GM12878 (cell line): ENCODE measurements around the gene ERVMER34-1. TPM values are rescaled to one million over a fixed set of nuclear protein-coding genes. Genes with fewer than 3 reads are reported as not detected.

Source experiments
- ATAC-seq: fragments of 200-7000 bp; cut with Tn5 transposase; 3 replicates; pipeline ENCODE4 v1.9.1; 2020; ENCODE audit warnings: mild to moderate bottlenecking, moderate library complexity
- BruUV-seq: library from RNA; stranded (reverse); fragments of 400-500 nt; replicated peaks from 2 replicates; lab custom pipeline; 2021; lab: Mats Ljungman, UMichigan
- CTCF ChIA-PET: fragments of 300-600 bp; sonication (Branson Sonifier 250); formaldehyde crosslinking; extraction: SDS; loops from one replicate; lab custom pipeline; 2021; ENCODE audit warnings: inconsistent platforms; lab: Yijun Ruan, JAX
- POLR2A ChIA-PET: fragments of 350-600 bp; formaldehyde crosslinking; extraction: SDS; loops from one replicate; lab custom pipeline; 2021; ENCODE audit warnings: inconsistent platforms; lab: Charles Lee
- RAD21 ChIA-PET: fragments of 300-600 bp; sonication (Branson Sonifier 250); formaldehyde crosslinking; loops from one replicate; lab custom pipeline; 2023; ENCODE audit warnings: antibody characterized with exemption; ENCODE audit not compliant: unreplicated experiment; lab: Charles Lee
- SMC1A ChIA-PET: fragments of 300-600 bp; sonication (Branson Sonifier 250); formaldehyde crosslinking; loops from one replicate; lab custom pipeline; 2023; ENCODE audit not compliant: unreplicated experiment, uncharacterized antibody; lab: Charles Lee
- DNase-seq: peaks from one replicate; pipeline ENCODE4 v3.0.0-alpha.2; 2011; ENCODE audit warnings: low read depth, low spot score
- FAIRE-seq: peaks from 3 replicates; lab custom pipeline; 2011; peaks lifted over from hg19 to GRCh38; lab: Jason Lieb, UNC
- H2AFZ ChIP-seq: 2 replicates; pipeline ENCODE4 v1.6.0; 2011; ENCODE audit warnings: low read depth, low read length, control low read depth; ENCODE audit not compliant: control insufficient read depth
- H3K27ac ChIP-seq: 2 replicates; pipeline ENCODE4 v1.5.1; 2011; ENCODE audit warnings: control low read depth; ENCODE audit not compliant: control insufficient read depth, insufficient read depth
- H3K27me3 ChIP-seq, 2 experiments: replicated peaks in 1 of 2; 2 replicates each; pipeline versions ENCODE4 v1.6.0 to v1.6.1; 2011; ENCODE audit warnings: low read length in 1 of 2; ENCODE audit not compliant: control insufficient read depth in 2 of 2, insufficient read depth in 2 of 2
- H3K36me3 ChIP-seq, 2 experiments: 2 replicates each; pipeline ENCODE4 v1.5.1; 2011; ENCODE audit warnings: low read length in 1 of 2; ENCODE audit not compliant: control insufficient read depth in 2 of 2, insufficient read depth in 2 of 2
- H3K4me1 ChIP-seq: 2 replicates; pipeline ENCODE4 v1.6.1; 2011; ENCODE audit warnings: mild to moderate bottlenecking, low read length, moderate library complexity, mixed read lengths; ENCODE audit not compliant: control insufficient read depth, insufficient read depth
- H3K4me2 ChIP-seq: 2 replicates; pipeline ENCODE4 v1.6.0; 2011; ENCODE audit warnings: control low read depth; ENCODE audit not compliant: control insufficient read depth, insufficient read depth
- H3K4me3 ChIP-seq: fragments of 200-600 bp; sonication (generic); 2 replicates; pipeline ENCODE4 v1.5.1; 2016
- H3K79me2 ChIP-seq: 2 replicates; pipeline ENCODE4 v1.6.0; 2011; ENCODE audit warnings: low read length; ENCODE audit not compliant: control insufficient read depth, insufficient read depth
- H3K9ac ChIP-seq: 2 replicates; pipeline ENCODE4 v1.8.0; 2011; ENCODE audit warnings: low read length, control low read depth, mixed read lengths; ENCODE audit not compliant: control insufficient read depth, insufficient read depth
- H3K9me3 ChIP-seq: replicated peaks from 3 replicates; pipeline ENCODE4 v1.5.1; 2011; ENCODE audit warnings: mild to moderate bottlenecking, low read length; ENCODE audit not compliant: control insufficient read depth, insufficient read depth
- H4K20me1 ChIP-seq: 2 replicates; pipeline ENCODE4 v1.6.0; 2011; ENCODE audit not compliant: control insufficient read depth, insufficient read depth
- CBX5 ChIP-seq: sonication (generic); IDR thresholded peaks from 2 replicates; pipeline ENCODE4 v1.6.1; 2016; ENCODE audit warnings: low read depth, moderate library complexity, mild to moderate bottlenecking, inconsistent platforms
- HDAC6 ChIP-seq: fragments of 200-600 bp; sonication (generic); IDR thresholded peaks from one replicate; pipeline ENCODE4 v1.8.0; 2017; ENCODE audit warnings: antibody characterized with exemption; ENCODE audit not compliant: unreplicated experiment
- LARP7 ChIP-seq: fragments of 450-650 bp; IDR thresholded peaks from 2 replicates; pipeline ENCODE4 v1.6.1; 2017; ENCODE audit warnings: mild to moderate bottlenecking
- MTA3 ChIP-seq: IDR thresholded peaks from 2 replicates; pipeline ENCODE4 v1.6.1; 2012; ENCODE audit warnings: low read length, inconsistent platforms, borderline replicate concordance
- MXI1 ChIP-seq: fragments of 150-350 bp; IDR thresholded peaks from 2 replicates; pipeline ENCODE4 v1.6.1; 2011; ENCODE audit warnings: low read depth, mild to moderate bottlenecking, inconsistent platforms, low read length, improper control_type of control experiment
- NFYA ChIP-seq: IDR thresholded peaks from 2 replicates; pipeline ENCODE4 v1.6.1; 2011; ENCODE audit warnings: low read depth, mild to moderate bottlenecking, low read length, improper control_type of control experiment, borderline replicate concordance
- NR2C1 ChIP-seq: fragments of 450-650 bp; IDR thresholded peaks from 2 replicates; pipeline ENCODE4 v1.6.1; 2017; ENCODE audit warnings: antibody characterized with exemption, mild to moderate bottlenecking, moderate library complexity
- POU2F2 ChIP-seq: IDR thresholded peaks from 3 replicates; pipeline ENCODE4 v1.6.1; 2011; ENCODE audit warnings: low read depth, mild to moderate bottlenecking, low read length, borderline replicate concordance
- RELB ChIP-seq: fragments of 450-650 bp; IDR thresholded peaks from 2 replicates; pipeline ENCODE4 v1.6.1; 2017; ENCODE audit warnings: low read depth, mild to moderate bottlenecking, moderate library complexity
- SIN3A ChIP-seq: IDR thresholded peaks from 2 replicates; pipeline ENCODE4 v1.6.1; 2012; ENCODE audit warnings: low read depth, low read length, improper control_type of control experiment
- SMARCA5 ChIP-seq: fragments of 450-650 bp; IDR thresholded peaks from 2 replicates; pipeline ENCODE4 v1.6.1; 2017; ENCODE audit warnings: mild to moderate bottlenecking
- SREBF1 ChIP-seq: IDR thresholded peaks from 2 replicates; pipeline ENCODE4 v1.6.1; 2012; ENCODE audit warnings: mild to moderate bottlenecking, low read length
- STAT1 ChIP-seq: fragments of 450-650 bp; conservative IDR thresholded peaks from 2 replicates; pipeline ENCODE4 v1.6.1; 2014; ENCODE audit warnings: antibody characterized with exemption, mild to moderate bottlenecking
- ZNF24 ChIP-seq: fragments of 450-650 bp; IDR thresholded peaks from 2 replicates; pipeline ENCODE4 v1.6.1; 2017; ENCODE audit warnings: antibody characterized with exemption, mild to moderate bottlenecking
- WGBS: methylation state at CpG from one replicate; pipeline ENCODE4 v1.1.6; 2016; ENCODE audit warnings: low lambda C conversion rate; ENCODE audit not compliant: insufficient replicate concordance, insufficient coverage; ENCODE audit errors: missing lambda C conversion rate; 5-methylcytosine and 5-hydroxymethylcytosine counted together
- in situ Hi-C: fragments of 300-500 bp; cut with MboI; formaldehyde crosslinking; loops from 9 replicates; pipeline ENCODE4 v1.14.3; 2018; ENCODE audit warnings: mixed read lengths
- intact Hi-C: fragments of 100-400 bp; cut with micrococcal nuclease; formaldehyde crosslinking; loops from one replicate; pipeline ENCODE4 v1.14.2; 2022; ENCODE audit not compliant: unreplicated experiment
- polyA plus RNA-seq, 11 experiments: library from polyadenylated mRNA; depleted of rRNA in 4 of 11; unstranded in 6 of 11; stranded (reverse) in 5 of 11; fragments of >200 nt; fragmentation: Nextera tagmentation in 4 of 11; fragmentation: Illumina TruSeq in 1 of 11; extraction: Ambion mirVana in 4 of 11; extraction: Trizol in 1 of 11; gene quantifications; 1 replicate in 1 of 11; 2 replicates in 10 of 11; pipeline versions ENCODE4 v1.2.1 to v1.2.3, GENCODE V29; 2011 to 2016; ENCODE audit warnings: inconsistent platforms in 2 of 11, missing spikeins in 2 of 11, low read depth in 1 of 11
- total RNA-seq, 4 experiments: library from RNA; depleted of rRNA in 3 of 4; stranded (reverse); fragments of >200 nt in 3 of 4; fragmentation: Illumina TruSeq in 1 of 4; extraction: Trizol in 1 of 4; gene quantifications; 2 replicates each; pipeline versions ENCODE4 v1.2.1 to v1.2.3, GENCODE V29; 2013 to 2021
- TF ChIP-seq, protein P1 (sequence below): IDR thresholded peaks from 2 replicates; pipeline ENCODE4 v1.6.1; 2011; ENCODE audit warnings: borderline replicate concordance, low read depth, mild to moderate bottlenecking, moderate library complexity, mixed read lengths, low read length; ENCODE audit not compliant: insufficient read depth; ENCODE audit errors: extremely low read length

ERVMER34-1 gene
- total and polyA plus RNA-seq, 10 of the 15 experiments (the other 5 are each of a cell fraction or from before 2014, with no cell fraction given): not detected

- CTCF ChIA-PET: no interaction called here
These were observed 24.2 kb downstream of the ERVMER34-1 start for GRCh38 chr4:52726826-52727580.

More at GRCh38 chr4:52726826-52727580, 24.2 kb downstream of the ERVMER34-1 start:
- Histone ChIP-seq H3K27ac (no peak overlapping the region), H3K9me3 (no peaks in the 10 kb centered on the region), H3K4me1 (no peaks in the 10 kb centered on the region), H3K9ac (no peak overlapping the region), H3K27me3 (no peaks in the 10 kb centered on the region), H3K36me3 (no peaks in the 10 kb centered on the region), H3K79me2 (no peaks in the 10 kb centered on the region), H3K4me2 (no peak overlapping the region), H4K20me1 (no peaks in the 10 kb centered on the region), H2AFZ (no peak overlapping the region), H3K4me3 (no peak overlapping the region)
- TF ChIP-seq MTA3: no peak
- no peak for TF ChIP-seq NR2C1
- TF ChIP-seq STAT1: no peak
- TF ChIP-seq MXI1: no peak
- no peak for TF ChIP-seq LARP7
- TF ChIP-seq HDAC6: no peak
- no peak for TF ChIP-seq CBX5
- no peak for TF ChIP-seq SIN3A
- no peak for TF ChIP-seq NFYA
- TF ChIP-seq SMARCA5: no peak
- no peak for TF ChIP-seq RELB
- TF ChIP-seq, protein P1, sequence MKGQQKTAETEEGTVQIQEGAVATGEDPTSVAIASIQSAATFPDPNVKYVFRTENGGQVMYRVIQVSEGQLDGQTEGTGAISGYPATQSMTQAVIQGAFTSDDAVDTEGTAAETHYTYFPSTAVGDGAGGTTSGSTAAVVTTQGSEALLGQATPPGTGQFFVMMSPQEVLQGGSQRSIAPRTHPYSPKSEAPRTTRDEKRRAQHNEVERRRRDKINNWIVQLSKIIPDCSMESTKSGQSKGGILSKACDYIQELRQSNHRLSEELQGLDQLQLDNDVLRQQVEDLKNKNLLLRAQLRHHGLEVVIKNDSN: no peak
- no peak for TF ChIP-seq ZNF24
- TF ChIP-seq SREBF1: no peak
- no peak for TF ChIP-seq POU2F2
- BruUV-seq: no TSS peak
- intact Hi-C loops (loop anchor here (10.0 kb wide), 1 partner anchor 258 kb away; no protein-coding TSS in a partner anchor), in situ Hi-C loops (no loop called here)
- DNase-seq (no peak), FAIRE-seq (no peak), ATAC-seq (no peak)
- SMC1A ChIA-PET: interaction anchor here (1.0 to 1.1 kb wide), 2 partner anchors 15 to 40 kb away, joined by 3 read pairs; no protein-coding TSS in a partner anchor
- RAD21 ChIA-PET: interaction anchor here (1.2 kb wide), 1 partner anchor 26 kb away, joined by 3 read pairs; no protein-coding TSS in a partner anchor
- POLR2A ChIA-PET: interaction anchor here (0.6 to 1.2 kb wide), 4 partner anchors 13 to 88 kb away, joined by 3 to 6 read pairs (median 5); no protein-coding TSS in a partner anchor
- 20% methylated on average over 3 of the region's 3 CpGs for WGBS
